Heart left ventricle (tissue), 16 donors: ENCODE data around the gene PNLIP. TPM values are rescaled to one million over a fixed set of nuclear protein-coding genes. Genes with fewer than 3 reads are reported as not detected.

ENCODE experiments used
- ATAC-seq, 4 donors: fragments of 200-7000 bp; cut with Tn5 transposase; one replicate each; pipeline ENCODE4 v1.9.1; 2020 to 2022; ENCODE audit warnings: moderate library complexity in 4 of 4, mild to moderate bottlenecking in 3 of 4, moderate number of reproducible peaks in 1 of 4
- DNase-seq, 5 donors: peaks; one replicate each; pipeline ENCODE4 v3.0.0-alpha.2; 2020
- H3K27ac ChIP-seq, 12 donors: fragments of 200-600 bp; sonication (generic) in 4 of 12; one replicate each; pipeline versions ENCODE4 v1.5.0 to v1.8.0; 2016 to 2022; ENCODE audit warnings: mild to moderate bottlenecking in 2 of 12
- H3K27me3 ChIP-seq, 9 donors: fragments of 200-600 bp; sonication (generic) in 2 of 9; one replicate each; pipeline versions ENCODE4 v1.5.1 to v1.8.0; 2016 to 2022; ENCODE audit warnings: mild to moderate bottlenecking in 3 of 9
- H3K36me3 ChIP-seq, 9 donors: fragments of 200-600 bp; sonication (generic) in 2 of 9; one replicate each; pipeline versions ENCODE4 v1.5.0 to v1.8.0; 2018 to 2022; ENCODE audit warnings: mild to moderate bottlenecking in 2 of 9
- H3K4me1 ChIP-seq, 12 donors: fragments of 200-600 bp; sonication (generic) in 4 of 12; one replicate each; pipeline versions ENCODE4 v1.5.0 to v1.8.0; 2016 to 2022; ENCODE audit warnings: mild to moderate bottlenecking in 3 of 12
- H3K4me3 ChIP-seq, 12 donors: fragments of 200-600 bp; sonication (generic) in 4 of 12; one replicate each; pipeline versions ENCODE4 v1.5.0 to v1.8.0; 2017 to 2022; ENCODE audit warnings: mild to moderate bottlenecking in 9 of 12, moderate library complexity in 4 of 12
- H3K9me3 ChIP-seq, 12 donors: fragments of 200-600 bp; sonication (generic) in 4 of 12; one replicate each; pipeline versions ENCODE4 v1.5.0 to v1.8.0; 2016 to 2022; ENCODE audit warnings: mild to moderate bottlenecking in 1 of 12
- CTCF ChIP-seq, 12 donors: fragments of 200-600 bp; sonication (generic) in 4 of 12; IDR thresholded peaks; one replicate each; pipeline versions ENCODE4 v1.5.0 to v1.8.0; 2018 to 2022; ENCODE audit warnings: antibody characterized with exemption in 12 of 12, mild to moderate bottlenecking in 5 of 12
- POLR2A ChIP-seq, 2 donors: fragments of 450-650 bp; IDR thresholded peaks; one replicate each; pipeline ENCODE4 v1.6.1; 2017; ENCODE audit warnings: antibody characterized with exemption in 2 of 2, mild to moderate bottlenecking in 2 of 2, moderate library complexity in 2 of 2
- WGBS, 4 donors: extraction: QIAGEN DNeasy Blood & Tissue Kit in 2 of 4; methylation state at CpG; one replicate each; pipeline versions ENCODE4 v1.1.5 to v1.1.7; 2013 to 2018; 5-methylcytosine and 5-hydroxymethylcytosine counted together
- intact Hi-C, 10 donors: fragments of 100-400 bp; cut with DNase I; formaldehyde crosslinking; loops; one replicate each; pipeline versions ENCODE4 v1.11.1 to v1.14.2; 2022
- polyA plus RNA-seq, 2 donors: library from polyadenylated mRNA; stranded (reverse); fragments of 200-250 nt; gene quantifications; one replicate each; pipeline ENCODE4 v1.2.3, GENCODE V29; 2013
- total RNA-seq, 9 donors: library from RNA; depleted of rRNA in 2 of 9; stranded (reverse); fragments of >200 nt in 2 of 9; fragmentation: NEBNext Ultra II Directional in 3 of 9; extraction: Animal tissue kit (Norgen Biotek cat#: 25700) in 3 of 9; gene quantifications; one replicate each; pipeline versions ENCODE4 v1.1.0 to v1.2.4, GENCODE V29; 2016 to 2023
- donor health status: ischemic (EF 13 %, LVEDD 7.1; RV severe dilation, severe dysfunction).
- donor health status: healthy with polysubstance abuse.
- donor health status: DM: no; HTN: yes; CAD: no.
- donor health status: DM: no; HTN: no; CAD: no.
- donor health status: ischemic (EF 25% LVEDD 6.9; RV normal size, moderate dysfunction).
- donor health status: ischemic (EF 25% LVEDD 5.7; RV mildly dilated, moderate dysfunction).
- donor health status: healthy.
- donor health status: DM: yes; HTN: yes; CAD: no.
- donor health status: ischemic (EF 35%, LVEDD 5.7; RV mildly dilated, moderate dysfunction).
- donor health status: nonischemic (EF 11% LVEDD 7.7; RV severe dilation, severe dysfunction).
- donor health status: DM: yes; HTN: yes; CAD: no.
- donor health status: PGD.
- donor health status: ischemic (EF 29% LVEDD 5.4; RV normal size, mild dysfunction).
- donor health status: nonischemic (EF 23%, LVEDD 6.1; RV moderate dilation, normal function).

Gene PNLIP
- total and polyA plus RNA-seq, 11 donors = 0.07 to 2.3 (median 1.7) TPM; not detected in 5

- Histone ChIP-seq H3K36me3 (no peaks in the 10 kb centered on the region), H3K4me3 (no peak overlapping the region), H3K27ac (no peak overlapping the region), H3K9me3 (peaks cover 0 to 3% (median 0%) of the 10 kb centered on the region in 12 donors), H3K27me3 (peaks cover 0 to 22% (median 4%) of the 10 kb centered on the region in 9 donors), H3K4me1 (peaks cover 0 to 7% (median 0%) of the 10 kb centered on the region in 12 donors)
- DNase-seq (no peak), ATAC-seq (no peak)
- 89 to 91% (median 90%) methylated on average over 8 of the region's 8 CpGs for WGBS, 4 donors
- intact Hi-C loops = no loop called here
- TF ChIP-seq CTCF (IDR thresholded peaks at IDR 0.05) (no peak), POLR2A (IDR thresholded peaks at IDR 0.05) (no peak)
These were observed 66.5 kb downstream of the PNLIP start for GRCh38 chr10:116612107-116612769.

- DNase-seq (no peak), ATAC-seq (no peak)
- TF ChIP-seq CTCF (IDR thresholded peaks at IDR 0.05) (no peak), POLR2A (IDR thresholded peaks at IDR 0.05) (no peak)
- Histone ChIP-seq H3K36me3 (no peaks in the 10 kb centered on the region), H3K4me1 (peaks cover 0 to 7% (median 0%) of the 10 kb centered on the region in 12 donors), H3K27me3 (peaks cover 0 to 22% (median 4%) of the 10 kb centered on the region in 9 donors), H3K9me3 (peaks cover 0 to 3% (median 0%) of the 10 kb centered on the region in 12 donors), H3K27ac (no peak overlapping the region), H3K4me3 (no peak overlapping the region)
- 74 to 89% (median 83%) methylated on average over 2 of the region's 2 CpGs for WGBS, 4 donors
- intact Hi-C loops = no loop called here
These were observed 67.7 kb downstream of the PNLIP start for GRCh38 chr10:116613471-116613870.

- no peak for ATAC-seq
- H3K4me3 ChIP-seq = no peak overlapping the region
- no peak for DNase-seq
- no peak overlapping the region for H3K27ac ChIP-seq
- H3K27me3 ChIP-seq = peaks cover 0 to 12% (median 0%) of the 10 kb centered on the region in 9 donors
- intact Hi-C loops = no loop called here
- H3K9me3 ChIP-seq = peaks cover 0 to 3% (median 0%) of the 10 kb centered on the region in 12 donors
- H3K36me3 ChIP-seq = no peaks in the 10 kb centered on the region
- peaks cover 0 to 1% (median 0%) of the 10 kb centered on the region in 12 donors for H3K4me1 ChIP-seq
- 35 to 50% (median 45%) methylated on average over 2 of the region's 2 CpGs for WGBS, 4 donors
- TF ChIP-seq POLR2A (IDR thresholded peaks at IDR 0.05) = no peak
- TF ChIP-seq CTCF (IDR thresholded peaks at IDR 0.05) = no peak
These were observed 69.1 kb downstream of the PNLIP start for GRCh38 chr10:116614796-116615195.

GRCh38 chr10:116615199-116615776, 69.6 kb downstream of the PNLIP start:
- no peaks in the 10 kb centered on the region for H3K4me1 ChIP-seq
- DNase-seq (no peak), ATAC-seq (no peak)
- H3K27me3 ChIP-seq = peaks cover 0 to 9% (median 0%) of the 10 kb centered on the region in 9 donors
- H3K4me3 ChIP-seq = no peak overlapping the region
- peaks cover 0 to 3% (median 0%) of the 10 kb centered on the region in 12 donors for H3K9me3 ChIP-seq
- H3K27ac ChIP-seq = no peak overlapping the region
- TF ChIP-seq POLR2A (IDR thresholded peaks at IDR 0.05) (no peak), CTCF (IDR thresholded peaks at IDR 0.05) (no peak)
- intact Hi-C loops = no loop called here
- H3K36me3 ChIP-seq = no peaks in the 10 kb centered on the region
- 86 to 93% (median 89%) methylated on average over 3 of the region's 3 CpGs for WGBS, 4 donors
